Kidney (tissue), 14 donors: ENCODE measurements around the gene PARVB. TPM values are rescaled to one million over a fixed set of nuclear protein-coding genes. Genes with fewer than 3 reads are reported as not detected.
A peak's percentile ranks its signal among the peaks of the same experiment; 100 is the strongest.

Experiments used
- DNase-seq, 5 donors: peaks; one replicate each; pipeline ENCODE4 v3.0.0-alpha.2; 2013 to 2020
- FAIRE-seq: peaks from 2 replicates; lab custom pipeline; 2012; peaks lifted over from hg19 to GRCh38; lab: Jason Lieb, UNC
- H3K27ac ChIP-seq, 2 donors: one replicate each; pipeline ENCODE4 v1.7.0; 2013; ENCODE audit warnings: low read depth in 2 of 2, low read length in 2 of 2, inconsistent platforms in 1 of 2
- H3K27me3 ChIP-seq: one replicate; pipeline ENCODE4 v1.7.1; 2013; ENCODE audit warnings: low read length, inconsistent platforms; ENCODE audit not compliant: control insufficient read depth, insufficient read depth
- H3K36me3 ChIP-seq, 3 donors: one replicate each; pipeline versions ENCODE4 v1.7.0 to v1.7.1; 2013; ENCODE audit warnings: low read length in 3 of 3, control low read depth in 1 of 3, inconsistent platforms in 1 of 3; ENCODE audit not compliant: insufficient read depth in 3 of 3, control insufficient read depth in 2 of 3
- H3K4me1 ChIP-seq, 3 donors: one replicate each; pipeline versions ENCODE4 v1.7.0 to v1.7.1; 2013; ENCODE audit warnings: low read length in 3 of 3, inconsistent platforms in 1 of 3, low read depth in 1 of 3; ENCODE audit not compliant: control insufficient read depth in 2 of 3, insufficient read depth in 2 of 3
- H3K4me3 ChIP-seq, 3 donors: one replicate each; pipeline versions ENCODE4 v1.7.0 to v1.8.1; 2013; ENCODE audit warnings: low read length in 3 of 3, control low read depth in 1 of 3, inconsistent platforms in 1 of 3
- H3K9ac ChIP-seq, 3 donors: one replicate each; pipeline versions ENCODE4 v1.7.0 to v1.7.1; 2013; ENCODE audit warnings: low read length in 3 of 3, control low read depth in 1 of 3, inconsistent platforms in 1 of 3
- H3K9me3 ChIP-seq, 3 donors: one replicate each; pipeline versions ENCODE4 v1.7.0 to v1.7.1; 2013; ENCODE audit warnings: low read length in 3 of 3, control low read depth in 1 of 3, inconsistent platforms in 1 of 3; ENCODE audit not compliant: control insufficient read depth in 2 of 3, insufficient read depth in 1 of 3
- intact Hi-C: fragments of 100-400 bp; cut with DNase I; formaldehyde crosslinking; loops from one replicate; pipeline ENCODE4 v1.11.1; 2022
- polyA plus RNA-seq: library from polyadenylated mRNA; stranded (reverse); fragments of 350-450 nt; fragmentation: Illumina TruSeq; extraction: RNeasy Lipid Tissue Mini Kit (QIAGEN cat#74804); gene quantifications from one replicate; pipeline ENCODE4 v1.2.3, GENCODE V29; 2014; ENCODE audit warnings: low read depth, low replicate concordance; ENCODE audit not compliant: insufficient read depth
- total RNA-seq: library from RNA; stranded (reverse); fragmentation: NEBNext Ultra II Directional; extraction: Animal tissue kit (Norgen Biotek cat#: 25700); gene quantifications from one replicate; pipeline ENCODE4 v1.2.1, GENCODE V29; 2021
- TF ChIP-seq, protein P1 (sequence below): IDR thresholded peaks from 3 replicates; pipeline ENCODE4 v1.5.1; 2012; ENCODE audit warnings: mild to moderate bottlenecking, moderate library complexity, borderline replicate concordance; ENCODE audit not compliant: insufficient read depth; ENCODE audit errors: extremely low read depth
- donor health status: control.
- donor health status: control.
- donor health status: control.
- donor health status: control.
- donor health status: control.
- donor health status: DM: yes; HTN: yes; CAD: no.
- donor health status: Normal renal cell carcinoma (clear cell type).

The PARVB gene
- total and polyA plus RNA-seq, 2 donors from 2014 or later = 32.9 to 51.1 TPM

DNA sequence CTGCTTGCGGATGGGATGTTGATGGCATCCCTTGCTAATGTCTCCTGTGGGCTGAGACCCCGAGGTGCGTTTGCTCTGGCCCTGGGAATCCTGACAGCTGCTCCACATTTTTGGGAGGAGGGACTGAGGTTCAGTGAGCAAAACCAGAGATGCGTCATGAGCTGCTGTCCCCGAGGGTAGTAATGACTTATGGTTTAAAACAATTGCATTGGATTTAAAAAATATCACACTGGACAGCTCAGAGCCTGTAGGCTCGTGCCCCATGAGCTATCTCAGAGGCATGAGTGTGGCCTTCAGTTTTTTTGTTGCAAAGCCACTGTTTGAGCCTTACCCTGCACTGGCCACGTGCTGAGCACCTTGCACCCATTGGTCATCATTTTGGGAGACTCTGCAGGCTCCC is 135.7 kb downstream of the PARVB start:
- no peak overlapping the region for H3K9ac ChIP-seq
- H3K27ac ChIP-seq = no peak overlapping the region
- no peaks in the 10 kb centered on the region for H3K9me3 ChIP-seq
- DNase-seq (peak in 1 of 5 donors; percentile 13), FAIRE-seq (no peak)
- H3K4me3 ChIP-seq = no peak overlapping the region
- H3K36me3 ChIP-seq = no peaks in the 10 kb centered on the region
- H3K4me1 ChIP-seq = no peaks in the 10 kb centered on the region
- TF ChIP-seq, protein P1, sequence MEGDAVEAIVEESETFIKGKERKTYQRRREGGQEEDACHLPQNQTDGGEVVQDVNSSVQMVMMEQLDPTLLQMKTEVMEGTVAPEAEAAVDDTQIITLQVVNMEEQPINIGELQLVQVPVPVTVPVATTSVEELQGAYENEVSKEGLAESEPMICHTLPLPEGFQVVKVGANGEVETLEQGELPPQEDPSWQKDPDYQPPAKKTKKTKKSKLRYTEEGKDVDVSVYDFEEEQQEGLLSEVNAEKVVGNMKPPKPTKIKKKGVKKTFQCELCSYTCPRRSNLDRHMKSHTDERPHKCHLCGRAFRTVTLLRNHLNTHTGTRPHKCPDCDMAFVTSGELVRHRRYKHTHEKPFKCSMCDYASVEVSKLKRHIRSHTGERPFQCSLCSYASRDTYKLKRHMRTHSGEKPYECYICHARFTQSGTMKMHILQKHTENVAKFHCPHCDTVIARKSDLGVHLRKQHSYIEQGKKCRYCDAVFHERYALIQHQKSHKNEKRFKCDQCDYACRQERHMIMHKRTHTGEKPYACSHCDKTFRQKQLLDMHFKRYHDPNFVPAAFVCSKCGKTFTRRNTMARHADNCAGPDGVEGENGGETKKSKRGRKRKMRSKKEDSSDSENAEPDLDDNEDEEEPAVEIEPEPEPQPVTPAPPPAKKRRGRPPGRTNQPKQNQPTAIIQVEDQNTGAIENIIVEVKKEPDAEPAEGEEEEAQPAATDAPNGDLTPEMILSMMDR = no peak
- intact Hi-C loops = no loop called here
- no peaks in the 10 kb centered on the region for H3K27me3 ChIP-seq

DNA sequence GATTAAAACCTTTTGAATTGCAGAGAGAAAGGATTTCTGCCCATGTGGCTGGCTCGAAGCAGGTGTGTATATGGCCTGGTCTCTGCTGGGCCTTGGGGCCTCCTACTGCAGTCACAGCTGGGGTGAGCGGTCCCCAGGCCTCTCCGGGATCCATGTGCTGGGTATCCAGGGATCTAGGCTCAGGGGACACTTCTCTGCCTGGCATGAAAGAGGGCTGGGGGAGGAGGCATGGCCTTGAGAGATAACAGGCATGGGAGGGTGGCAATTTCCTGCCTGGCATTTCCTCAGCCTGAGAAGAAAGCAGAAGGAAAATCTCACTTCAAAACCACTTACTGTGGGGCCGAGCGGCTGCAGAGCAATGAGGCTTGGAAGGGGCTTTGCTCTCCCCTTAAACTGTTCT is 136.3 kb downstream of the PARVB start:
- Histone ChIP-seq H3K27ac (no peak overlapping the region), H3K36me3 (no peaks in the 10 kb centered on the region)
- FAIRE-seq = no peak

DNA sequence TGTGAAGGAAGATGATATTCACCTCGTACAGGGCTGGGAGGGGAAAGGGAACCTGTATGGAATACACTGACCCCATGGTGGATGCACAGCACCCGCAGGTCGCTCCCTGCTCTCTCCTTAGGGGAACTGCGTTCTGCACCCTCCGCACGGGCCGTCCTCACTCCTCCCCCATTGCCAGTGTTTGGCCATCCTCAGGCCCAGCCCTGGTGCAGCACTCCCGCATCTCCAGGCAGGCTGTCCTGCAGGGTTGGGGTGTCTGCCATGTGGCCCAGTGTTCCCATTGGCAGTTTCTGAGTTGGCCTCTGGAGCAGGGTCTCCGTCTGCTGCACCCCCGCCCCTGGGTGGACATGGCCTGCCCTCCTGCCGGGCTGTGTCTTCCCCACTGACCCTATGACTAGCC is 137.6 kb downstream of the PARVB start:
- no peaks in the 10 kb centered on the region for H3K27me3 ChIP-seq
- no peak overlapping the region for H3K4me3 ChIP-seq
- no peak for FAIRE-seq
- H3K9me3 ChIP-seq = no peaks in the 10 kb centered on the region
- H3K27ac ChIP-seq = no peak overlapping the region
- H3K4me1 ChIP-seq = no peaks in the 10 kb centered on the region
- peak in 1 of 5 donors; percentile 49 for DNase-seq
- H3K9ac ChIP-seq = no peak overlapping the region
- H3K36me3 ChIP-seq = no peaks in the 10 kb centered on the region
- intact Hi-C loops = no loop called here
- TF ChIP-seq, protein P1 = no peak

More for the DNA sequence above, 136.3 kb downstream of the PARVB start:
- no peak overlapping the region for H3K9ac ChIP-seq
- H3K4me3 ChIP-seq = no peak overlapping the region
- no peaks in the 10 kb centered on the region for H3K9me3 ChIP-seq
- intact Hi-C loops = no loop called here
- TF ChIP-seq, protein P1 = no peak
- DNase-seq = peak in 1 of 5 donors; percentile 26
- H3K4me1 ChIP-seq = no peaks in the 10 kb centered on the region
- no peaks in the 10 kb centered on the region for H3K27me3 ChIP-seq

DNA sequence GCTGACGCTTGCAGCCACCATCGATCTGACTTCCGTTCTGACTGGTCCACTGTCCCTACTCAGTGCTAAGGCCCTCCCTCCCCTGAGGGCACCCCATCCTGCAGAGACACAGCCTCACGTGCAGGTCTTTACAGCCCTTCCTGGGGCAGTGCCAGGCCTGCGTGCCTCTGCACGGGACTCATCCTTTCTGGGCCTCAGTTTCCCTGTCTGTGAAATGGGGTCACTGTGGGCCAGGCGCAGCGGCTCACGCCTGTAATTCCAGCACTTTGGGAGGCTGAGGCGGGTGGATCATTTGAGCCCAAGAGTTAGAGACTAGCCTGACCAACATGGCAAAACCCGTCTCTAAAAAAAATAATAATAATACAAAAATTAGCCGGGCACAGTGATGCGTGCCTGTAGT is 138.9 kb downstream of the PARVB start:
- Histone ChIP-seq H3K27me3 (no peaks in the 10 kb centered on the region), H3K9ac (no peak overlapping the region), H3K9me3 (no peaks in the 10 kb centered on the region), H3K36me3 (no peaks in the 10 kb centered on the region), H3K27ac (no peak overlapping the region), H3K4me3 (no peak overlapping the region), H3K4me1 (no peaks in the 10 kb centered on the region)
- no peak for FAIRE-seq
- DNase-seq = peak in 1 of 5 donors; percentile 39
- TF ChIP-seq, protein P1 = no peak
- intact Hi-C loops = no loop called here
